GM10266 (cell line): ENCODE data around the gene SYDE1.

Experiments used
- DNase-seq: peaks from one replicate; pipeline ENCODE4 v3.0.0; 2012; ENCODE audit errors: extremely low spot score
- CTCF ChIP-seq: IDR thresholded peaks from 2 replicates; pipeline ENCODE4 v1.5.1; 2012; ENCODE audit warnings: mild to moderate bottlenecking, low read depth; ENCODE audit not compliant: control insufficient read depth, insufficient read depth; ENCODE audit errors: missing control alignments

The SYDE1 gene

GRCh38 chr19:15109768-15110417 is 2.7 kb downstream of the SYDE1 start:
- TF ChIP-seq CTCF: no peak
- no peak for DNase-seq

GRCh38 chr19:15110418-15110815 is 3.2 kb downstream of the SYDE1 start:
- no peak for DNase-seq
- no peak for TF ChIP-seq CTCF

- no peak for TF ChIP-seq CTCF
- DNase-seq: no peak
These were observed 4.6 kb downstream of the SYDE1 start for GRCh38 chr19:15111758-15112157.

GRCh38 chr19:15112385-15112784 is 5.2 kb downstream of the SYDE1 start:
- no peak for TF ChIP-seq CTCF
- DNase-seq: no peak

- TF ChIP-seq CTCF: no peak
- no peak for DNase-seq
These were observed 6.3 kb downstream of the SYDE1 start for GRCh38 chr19:15113245-15114152.

GRCh38 chr19:15114153-15114540 is 6.9 kb downstream of the SYDE1 start:
- TF ChIP-seq CTCF: no peak
- DNase-seq: no peak

GRCh38 chr19:15115080-15115479 is 7.9 kb downstream of the SYDE1 start:
- no peak for DNase-seq
- TF ChIP-seq CTCF: no peak
